Measurements from ENCODE around the gene RAB28. TPM values are rescaled to one million over a fixed set of nuclear protein-coding genes. Genes with fewer than 3 reads are reported as not detected.

Gene RAB28
- polyA plus RNA-seq, 1 of the 3 experiments (the other 2 are of a cell fraction): 10.5 TPM

DNA sequence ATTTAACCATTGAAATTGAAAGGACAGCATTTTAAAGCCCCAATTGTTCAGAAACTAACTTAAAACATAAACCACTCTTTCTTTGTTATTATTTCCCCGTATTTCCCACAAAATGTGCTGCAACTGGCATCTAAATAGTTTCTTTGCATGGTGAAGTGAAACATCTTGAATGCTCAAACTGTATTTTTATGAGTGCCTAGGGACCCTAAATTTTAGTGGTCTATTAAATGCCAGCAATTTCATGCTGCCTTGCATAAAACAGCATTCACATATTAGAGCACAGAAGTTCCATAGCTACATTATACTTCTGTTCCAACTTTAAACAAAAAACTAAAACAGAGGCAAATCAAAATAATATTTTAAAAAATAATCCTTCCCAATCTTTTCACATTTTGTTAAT lies 5.4 kb downstream of the RAB28 start:
- Histone ChIP-seq H3K4me2 (no peak overlapping the region), H4K20me1 (ENCODE audit: insufficient read depth) (peaks cover 12% of the 10 kb centered on the region; the same call in 1 of the 2 replicates), H3K27me3 (ENCODE audit: insufficient read depth) (no peaks in the 10 kb centered on the region), H3F3A (replicated peaks; ENCODE audit: insufficient read depth) (peaks cover 25% of the 10 kb centered on the region), H3K4me3 (ENCODE audit: low read depth in 2 of 2, low read length in 1 of 2) (no peak overlapping the region), H3K4me1 (ENCODE audit: control insufficient read depth in 1 of 2, insufficient read depth in 2 of 2, low read depth in 1 of 2, low read length in 1 of 2) (peaks cover 8 to 18% of the 10 kb centered on the region in 2 experiments; a peak in 3 of 4 replicates), H3K79me2 (ENCODE audit: insufficient read depth) (peaks cover 54% of the 10 kb centered on the region), H3K36me3 (replicated peaks in 1 of 2; ENCODE audit: control insufficient read depth in 1 of 2, insufficient read depth in 2 of 2, low read length in 1 of 2) (peaks cover 17 to 29% of the 10 kb centered on the region in 2 experiments), H3K9me2 (no peaks in the 10 kb centered on the region), H3K9me3 (no peaks in the 10 kb centered on the region), H3K27ac (ENCODE audit: low read depth in 2 of 2, low read length in 1 of 2) (no peak overlapping the region), H3K9ac (no peak overlapping the region), H2AFZ (ENCODE audit: low read depth) (no peak overlapping the region)
- POLR2A ChIA-PET: no interaction called here
- TF ChIP-seq POLR2AphosphoS5 (IDR thresholded peaks at IDR 0.05; ENCODE audit: low read depth, low read length) (no peak), RAD21 (IDR thresholded peaks at IDR 0.05; ENCODE audit: low read length) (no peak), MXI1 (IDR thresholded peaks at IDR 0.05; ENCODE audit: low read depth, low read length) (no peak), USF2 (IDR thresholded peaks at IDR 0.05; ENCODE audit: borderline replicate concordance, low read depth, low read length) (no peak), TCF12 (IDR thresholded peaks at IDR 0.05) (no peak), CHD2 (IDR thresholded peaks at IDR 0.05; ENCODE audit: low read length, partially characterized antibody) (no peak), MEF2A (IDR thresholded peaks at IDR 0.05; ENCODE audit: borderline replicate concordance, low read depth) (no peak), EZH2phosphoT487 (IDR thresholded peaks at IDR 0.05; ENCODE audit: borderline replicate concordance, low read depth) (no peak), TAF1 (IDR thresholded peaks at IDR 0.05; ENCODE audit: borderline replicate concordance, low read depth, low read length) (no peak), SMC3 (IDR thresholded peaks at IDR 0.05; ENCODE audit: low read depth, low read length) (no peak)
- TF ChIP-seq, protein P1, sequence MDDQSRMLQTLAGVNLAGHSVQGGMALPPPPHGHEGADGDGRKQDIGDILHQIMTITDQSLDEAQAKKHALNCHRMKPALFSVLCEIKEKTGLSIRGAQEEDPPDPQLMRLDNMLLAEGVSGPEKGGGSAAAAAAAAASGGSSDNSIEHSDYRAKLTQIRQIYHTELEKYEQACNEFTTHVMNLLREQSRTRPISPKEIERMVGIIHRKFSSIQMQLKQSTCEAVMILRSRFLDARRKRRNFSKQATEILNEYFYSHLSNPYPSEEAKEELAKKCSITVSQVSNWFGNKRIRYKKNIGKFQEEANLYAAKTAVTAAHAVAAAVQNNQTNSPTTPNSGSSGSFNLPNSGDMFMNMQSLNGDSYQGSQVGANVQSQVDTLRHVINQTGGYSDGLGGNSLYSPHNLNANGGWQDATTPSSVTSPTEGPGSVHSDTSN (IDR thresholded peaks at IDR 0.05): no peak
- TF ChIP-seq, protein P2, sequence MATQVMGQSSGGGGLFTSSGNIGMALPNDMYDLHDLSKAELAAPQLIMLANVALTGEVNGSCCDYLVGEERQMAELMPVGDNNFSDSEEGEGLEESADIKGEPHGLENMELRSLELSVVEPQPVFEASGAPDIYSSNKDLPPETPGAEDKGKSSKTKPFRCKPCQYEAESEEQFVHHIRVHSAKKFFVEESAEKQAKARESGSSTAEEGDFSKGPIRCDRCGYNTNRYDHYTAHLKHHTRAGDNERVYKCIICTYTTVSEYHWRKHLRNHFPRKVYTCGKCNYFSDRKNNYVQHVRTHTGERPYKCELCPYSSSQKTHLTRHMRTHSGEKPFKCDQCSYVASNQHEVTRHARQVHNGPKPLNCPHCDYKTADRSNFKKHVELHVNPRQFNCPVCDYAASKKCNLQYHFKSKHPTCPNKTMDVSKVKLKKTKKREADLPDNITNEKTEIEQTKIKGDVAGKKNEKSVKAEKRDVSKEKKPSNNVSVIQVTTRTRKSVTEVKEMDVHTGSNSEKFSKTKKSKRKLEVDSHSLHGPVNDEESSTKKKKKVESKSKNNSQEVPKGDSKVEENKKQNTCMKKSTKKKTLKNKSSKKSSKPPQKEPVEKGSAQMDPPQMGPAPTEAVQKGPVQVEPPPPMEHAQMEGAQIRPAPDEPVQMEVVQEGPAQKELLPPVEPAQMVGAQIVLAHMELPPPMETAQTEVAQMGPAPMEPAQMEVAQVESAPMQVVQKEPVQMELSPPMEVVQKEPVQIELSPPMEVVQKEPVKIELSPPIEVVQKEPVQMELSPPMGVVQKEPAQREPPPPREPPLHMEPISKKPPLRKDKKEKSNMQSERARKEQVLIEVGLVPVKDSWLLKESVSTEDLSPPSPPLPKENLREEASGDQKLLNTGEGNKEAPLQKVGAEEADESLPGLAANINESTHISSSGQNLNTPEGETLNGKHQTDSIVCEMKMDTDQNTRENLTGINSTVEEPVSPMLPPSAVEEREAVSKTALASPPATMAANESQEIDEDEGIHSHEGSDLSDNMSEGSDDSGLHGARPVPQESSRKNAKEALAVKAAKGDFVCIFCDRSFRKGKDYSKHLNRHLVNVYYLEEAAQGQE (IDR thresholded peaks at IDR 0.05; ENCODE audit: low read depth, low read length): no peak
- WGBS (ENCODE audit: low lambda C conversion rate): 93% methylated on average over 1 of the region's 1 CpG
- CTCF ChIA-PET: no interaction called here
- no peak for DNase-seq

GRCh38 chr4:13478131-13478530 lies 6.0 kb downstream of the RAB28 start:
- peaks cover 6 to 18% of the 10 kb centered on the region in 2 experiments; a peak in 3 of 4 replicates for H3K4me1 ChIP-seq (ENCODE audit: control insufficient read depth in 1 of 2, insufficient read depth in 2 of 2, low read depth in 1 of 2, low read length in 1 of 2)
- no peak overlapping the region for H2AFZ ChIP-seq (ENCODE audit: low read depth)
- no peak overlapping the region for H3K27ac ChIP-seq (ENCODE audit: low read depth in 2 of 2, low read length in 1 of 2)
- H3K4me3 ChIP-seq (ENCODE audit: low read depth in 2 of 2, low read length in 1 of 2): no peak overlapping the region
- H3K4me2 ChIP-seq: no peak overlapping the region
- 96% methylated on average over 2 of the region's 2 CpGs for WGBS (ENCODE audit: low lambda C conversion rate)
- CTCF ChIA-PET: no interaction called here
- H3F3A ChIP-seq (replicated peaks; ENCODE audit: insufficient read depth): peaks cover 24% of the 10 kb centered on the region
- peaks cover 48% of the 10 kb centered on the region for H3K79me2 ChIP-seq (ENCODE audit: insufficient read depth)
- peaks cover 20 to 31% of the 10 kb centered on the region in 2 experiments for H3K36me3 ChIP-seq (replicated peaks in 1 of 2; ENCODE audit: control insufficient read depth in 1 of 2, insufficient read depth in 2 of 2, low read length in 1 of 2)
- H3K9me3 ChIP-seq: no peaks in the 10 kb centered on the region
- no peaks in the 10 kb centered on the region for H3K27me3 ChIP-seq (ENCODE audit: insufficient read depth)
- H3K9ac ChIP-seq: no peak overlapping the region
- no peak for DNase-seq
- H4K20me1 ChIP-seq (ENCODE audit: insufficient read depth): peaks cover 11% of the 10 kb centered on the region; the same call in 1 of the 2 replicates
- no peaks in the 10 kb centered on the region for H3K9me2 ChIP-seq
- POLR2A ChIA-PET: no interaction called here
- TF ChIP-seq MEF2A (IDR thresholded peaks at IDR 0.05; ENCODE audit: borderline replicate concordance, low read depth) (no peak), FOXM1 (IDR thresholded peaks at IDR 0.05; ENCODE audit: low read depth) (no peak), USF2 (IDR thresholded peaks at IDR 0.05; ENCODE audit: borderline replicate concordance, low read depth, low read length) (no peak), YY1 (IDR thresholded peaks at IDR 0.05; ENCODE audit: low read depth) (no peak), IRF3 (IDR thresholded peaks at IDR 0.05; ENCODE audit: low read depth, low read length) (no peak), JUND (IDR thresholded peaks at IDR 0.05) (no peak), SIN3A (IDR thresholded peaks at IDR 0.05; ENCODE audit: borderline replicate concordance, low read depth, low read length) (no peak)
- TF ChIP-seq, protein P3, sequence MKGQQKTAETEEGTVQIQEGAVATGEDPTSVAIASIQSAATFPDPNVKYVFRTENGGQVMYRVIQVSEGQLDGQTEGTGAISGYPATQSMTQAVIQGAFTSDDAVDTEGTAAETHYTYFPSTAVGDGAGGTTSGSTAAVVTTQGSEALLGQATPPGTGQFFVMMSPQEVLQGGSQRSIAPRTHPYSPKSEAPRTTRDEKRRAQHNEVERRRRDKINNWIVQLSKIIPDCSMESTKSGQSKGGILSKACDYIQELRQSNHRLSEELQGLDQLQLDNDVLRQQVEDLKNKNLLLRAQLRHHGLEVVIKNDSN (IDR thresholded peaks at IDR 0.05; ENCODE audit: borderline replicate concordance, low read depth): no peak

Measured in SK-N-SH (cell line).